Activated CD8-positive, alpha-beta memory T cell treated with anti-CD3 and anti-CD28 coated beads for 36 hours (primary cell): ENCODE results near the gene CHMP1A. TPM values are rescaled to one million over a fixed set of nuclear protein-coding genes. Genes with fewer than 3 reads are reported as not detected.
"Not testable (repeated sequence)": the region's sequence is repeated elsewhere in the genome, so short reads cannot be mapped to it uniquely, and the experiment has no call there.

Experiments
- CTCF ChIA-PET: fragments of 350-600 bp; sonication (Branson Sonifier 250); formaldehyde crosslinking; loops from one replicate; lab custom pipeline; 2021; ENCODE audit warnings: antibody characterized with exemption; lab: Charles Lee
- POLR2A ChIA-PET: fragments of 350-600 bp; sonication (Branson Sonifier 250); formaldehyde crosslinking; loops from one replicate; lab custom pipeline; 2021; ENCODE audit warnings: antibody characterized with exemption; lab: Charles Lee
- total RNA-seq, 2 experiments: library from RNA; stranded (reverse); gene quantifications; one replicate each; pipeline ENCODE4 v1.2.3, GENCODE V29; 2021

The CHMP1A gene
- total RNA-seq, 2 experiments from 2014 or later = 80.5 to 80.8 TPM

- POLR2A ChIA-PET = interaction anchor here (0.6 to 0.7 kb wide), 3 partner anchors 23 to 390 kb away, joined by 3 read pairs; partner anchors contain the start of gene CPNE7
- CTCF ChIA-PET = not testable (repeated sequence)
Observed at GRCh38 chr16:89671565-89671964, 14.1 kb upstream of the CHMP1A start.

GRCh38 chr16:89670496-89671431 lies 13.3 kb upstream of the CHMP1A start:
- POLR2A ChIA-PET = interaction anchor here (0.6 to 0.7 kb wide), 3 partner anchors 24 to 389 kb away, joined by 3 read pairs; partner anchors contain the start of gene CPNE7
- CTCF ChIA-PET = no interaction called here

GRCh38 chr16:89669755-89670154 lies 12.2 kb upstream of the CHMP1A start:
- CTCF ChIA-PET = no interaction called here
- POLR2A ChIA-PET = no interaction called here

GRCh38 chr16:89668790-89669158 lies 11.3 kb upstream of the CHMP1A start:
- ChIA-PET CTCF (no interaction called here), POLR2A (no interaction called here)

GRCh38 chr16:89667633-89668032 lies 10.1 kb upstream of the CHMP1A start:
- CTCF ChIA-PET = interaction anchor here (1.4 kb wide), 2 partner anchors 16 to 104 kb away, joined by 3 read pairs; no protein-coding TSS in a partner anchor
- POLR2A ChIA-PET = interaction anchor here (0.6 kb wide), 1 partner anchor 822 kb away, joined by 6 read pairs; no protein-coding TSS in a partner anchor

GRCh38 chr16:89667000-89667399 lies 9.5 kb upstream of the CHMP1A start:
- CTCF ChIA-PET = interaction anchor here (1.4 kb wide), 2 partner anchors 15 to 103 kb away, joined by 3 read pairs; no protein-coding TSS in a partner anchor
- POLR2A ChIA-PET = not testable (repeated sequence)

- POLR2A ChIA-PET, CTCF ChIA-PET: not testable (repeated sequence)
Observed at GRCh38 chr16:89664238-89664637, 6.7 kb upstream of the CHMP1A start.

- ChIA-PET POLR2A (no interaction called here), CTCF (no interaction called here)
Observed at GRCh38 chr16:89661215-89661614, 3.7 kb upstream of the CHMP1A start.

GRCh38 chr16:89660146-89660545 lies 2.6 kb upstream of the CHMP1A start:
- POLR2A ChIA-PET = no interaction called here

GRCh38 chr16:89658221-89658879 lies 842 bp upstream of the CHMP1A start:
- ChIA-PET CTCF (interaction anchor here (1.7 kb wide), 1 partner anchor 17 kb away, joined by 6 read pairs; no protein-coding TSS in a partner anchor), POLR2A (interaction anchor here (0.6 kb wide), 1 partner anchor 270 kb away, joined by 3 read pairs; no protein-coding TSS in a partner anchor)

More at GRCh38 chr16:89660146-89660545, 2.6 kb upstream of the CHMP1A start:
- CTCF ChIA-PET = interaction anchor here (1.1 kb wide), 1 partner anchor 41 kb away, joined by 3 read pairs; the partner anchor contains the start of gene SPATA2L

GRCh38 chr16:89656435-89657121 lies 930 bp downstream of the CHMP1A start:
- POLR2A ChIA-PET = no interaction called here
- CTCF ChIA-PET = no interaction called here

- ChIA-PET CTCF (no interaction called here), POLR2A (interaction anchor here (0.6 kb wide), 1 partner anchor 170 kb away, joined by 5 read pairs; no protein-coding TSS in a partner anchor)
Observed at GRCh38 chr16:89655062-89655643, 2.4 kb downstream of the CHMP1A start.

- POLR2A ChIA-PET = no interaction called here
- CTCF ChIA-PET = interaction anchor here (0.7 kb wide), 1 partner anchor 88 kb away, joined by 3 read pairs; no protein-coding TSS in a partner anchor
Observed at GRCh38 chr16:89653656-89654295, 3.7 kb downstream of the CHMP1A start.

GRCh38 chr16:89651584-89651983 lies 5.9 kb downstream of the CHMP1A start:
- POLR2A ChIA-PET = no interaction called here

GRCh38 chr16:89646906-89647305 lies 10.6 kb downstream of the CHMP1A start:
- POLR2A ChIA-PET = no interaction called here
- CTCF ChIA-PET = no interaction called here

More at GRCh38 chr16:89651584-89651983, 5.9 kb downstream of the CHMP1A start:
- CTCF ChIA-PET = interaction anchor here (0.8 kb wide), 1 partner anchor 15 kb away, joined by 3 read pairs; no protein-coding TSS in a partner anchor

GRCh38 chr16:89646270-89646669 lies 11.2 kb downstream of the CHMP1A start:
- ChIA-PET POLR2A (no interaction called here), CTCF (no interaction called here)

- ChIA-PET POLR2A (no interaction called here), CTCF (no interaction called here)
Observed at GRCh38 chr16:89645122-89645521, 12.4 kb downstream of the CHMP1A start.

GRCh38 chr16:89643769-89644300 lies 13.7 kb downstream of the CHMP1A start:
- POLR2A ChIA-PET = no interaction called here
- CTCF ChIA-PET = interaction anchor here (0.6 kb wide), 1 partner anchor 38 kb away, joined by 3 read pairs; no protein-coding TSS in a partner anchor
